Liver (tissue), 9 donors: ENCODE results near the gene CIAO3. TPM values are rescaled to one million over a fixed set of nuclear protein-coding genes. Genes with fewer than 3 reads are reported as not detected.

Source experiments
- DNase-seq: peaks from one replicate; pipeline ENCODE4 v3.0.0-alpha.2; 2017; ENCODE audit warnings: low spot score
- H3K27ac ChIP-seq, 2 donors: one replicate each; pipeline ENCODE4 v1.7.0; 2013; ENCODE audit warnings: inconsistent platforms in 2 of 2, low read length in 2 of 2, control low read depth in 1 of 2, low read depth in 1 of 2, mild to moderate bottlenecking in 1 of 2
- H3K27me3 ChIP-seq, 4 donors: one replicate each; pipeline versions ENCODE4 v1.6.1 to v1.7.0; 2013; ENCODE audit warnings: low read length in 3 of 4, inconsistent platforms in 1 of 4, mild to moderate bottlenecking in 1 of 4, moderate library complexity in 1 of 4; ENCODE audit not compliant: control insufficient read depth in 4 of 4, insufficient read depth in 4 of 4
- H3K36me3 ChIP-seq, 4 donors: one replicate each; pipeline versions ENCODE4 v1.6.1 to v1.7.0; 2013; ENCODE audit warnings: low read length in 3 of 4, mild to moderate bottlenecking in 3 of 4, low read depth in 1 of 4, moderate library complexity in 1 of 4; ENCODE audit not compliant: control insufficient read depth in 4 of 4, insufficient read depth in 3 of 4
- H3K4me1 ChIP-seq, 4 donors: one replicate each; pipeline versions ENCODE4 v1.6.1 to v1.7.0; 2013; ENCODE audit warnings: low read length in 3 of 4, mild to moderate bottlenecking in 3 of 4, moderate library complexity in 1 of 4; ENCODE audit not compliant: control insufficient read depth in 4 of 4, insufficient read depth in 4 of 4
- H3K4me3 ChIP-seq, 3 donors: one replicate each; pipeline versions ENCODE4 v1.6.1 to v1.7.0; 2013; ENCODE audit warnings: low read length in 3 of 3, control low read depth in 1 of 3, low read depth in 1 of 3, mild to moderate bottlenecking in 1 of 3
- H3K9ac ChIP-seq, 2 donors: one replicate each; pipeline ENCODE4 v1.7.0; 2013; ENCODE audit warnings: low read length in 2 of 2, mild to moderate bottlenecking in 2 of 2, moderate library complexity in 2 of 2, control low read depth in 1 of 2, low read depth in 1 of 2
- H3K9me3 ChIP-seq, 4 donors: one replicate each; pipeline versions ENCODE4 v1.6.1 to v1.7.0; 2013; ENCODE audit warnings: low read length in 3 of 4; ENCODE audit not compliant: control insufficient read depth in 4 of 4
- EGR1 ChIP-seq, 2 donors: IDR thresholded peaks; 2 replicates each; pipeline ENCODE4 v1.6.1; 2016 to 2018; ENCODE audit warnings: antibody characterized with exemption in 2 of 2, low read depth in 2 of 2
- FOXA1 ChIP-seq: IDR thresholded peaks from 2 replicates; pipeline ENCODE4 v1.6.1; 2016; ENCODE audit warnings: antibody characterized with exemption
- FOXA2 ChIP-seq: IDR thresholded peaks from 2 replicates; pipeline ENCODE4 v1.6.1; 2016; ENCODE audit warnings: antibody characterized with exemption
- GABPA ChIP-seq, 2 donors: IDR thresholded peaks in 1 of 2; conservative IDR thresholded peaks in 1 of 2; 2 replicates each; pipeline ENCODE4 v1.6.1; 2016; ENCODE audit warnings: antibody characterized with exemption in 2 of 2, mild to moderate bottlenecking in 1 of 2, moderate library complexity in 1 of 2
- HNF4A ChIP-seq, 2 donors: conservative IDR thresholded peaks; 2 replicates each; pipeline ENCODE4 v1.6.1; 2016; ENCODE audit warnings: antibody characterized with exemption in 2 of 2, mild to moderate bottlenecking in 2 of 2
- HNF4G ChIP-seq: IDR thresholded peaks from 2 replicates; pipeline ENCODE4 v1.6.1; 2016; ENCODE audit warnings: antibody characterized with exemption
- JUND ChIP-seq, 2 donors: IDR thresholded peaks; 2 replicates each; pipeline ENCODE4 v1.6.1; 2016; ENCODE audit warnings: antibody characterized with exemption in 2 of 2
- NR2F2 ChIP-seq: IDR thresholded peaks from 2 replicates; pipeline ENCODE4 v1.6.1; 2016; ENCODE audit warnings: antibody characterized with exemption
- RAD21 ChIP-seq, 2 donors: IDR thresholded peaks; 2 replicates each; pipeline ENCODE4 v1.6.1; 2016; ENCODE audit warnings: antibody characterized with exemption in 2 of 2, mild to moderate bottlenecking in 2 of 2
- RXRA ChIP-seq, 2 donors: IDR thresholded peaks; 2 replicates each; pipeline ENCODE4 v1.6.1; 2017 to 2018; ENCODE audit warnings: antibody characterized with exemption in 2 of 2, mild to moderate bottlenecking in 1 of 2
- SP1 ChIP-seq: IDR thresholded peaks from 2 replicates; pipeline ENCODE4 v1.6.1; 2018; ENCODE audit warnings: antibody characterized with exemption, mild to moderate bottlenecking
- TAF1 ChIP-seq: conservative IDR thresholded peaks from 2 replicates; pipeline ENCODE4 v1.6.1; 2016; ENCODE audit warnings: antibody characterized with exemption, mild to moderate bottlenecking
- YY1 ChIP-seq: IDR thresholded peaks from 2 replicates; pipeline ENCODE4 v1.6.1; 2016; ENCODE audit warnings: antibody characterized with exemption, mild to moderate bottlenecking
- WGBS: extraction: QIAGEN DNeasy Blood & Tissue Kit; methylation state at CpG from one replicate; pipeline ENCODE4 v1.1.7; 2013; 5-methylcytosine and 5-hydroxymethylcytosine counted together
- polyA plus RNA-seq, 2 donors: library from polyadenylated mRNA; stranded (reverse) in 1 of 2; unstranded in 1 of 2; fragments of 200-250 nt in 1 of 2; fragments of >200 nt in 1 of 2; fragmentation: Nextera tagmentation in 1 of 2; extraction: Ambion mirVana in 1 of 2; gene quantifications; one replicate each; pipeline versions ENCODE4 v1.2.1 to v1.2.3, GENCODE V29; 2013 to 2015
- total RNA-seq, 2 donors: library from RNA; depleted of rRNA; stranded (reverse); fragments of >200 nt; gene quantifications; one replicate each; pipeline ENCODE4 v1.2.3, GENCODE V29; 2014
- TF ChIP-seq, protein P1 (sequence below): IDR thresholded peaks from 2 replicates; pipeline ENCODE4 v1.6.1; 2016; ENCODE audit warnings: antibody characterized with exemption
- TF ChIP-seq, protein P2 (sequence below): IDR thresholded peaks from 2 replicates; pipeline ENCODE4 v1.6.1; 2016; ENCODE audit warnings: antibody characterized with exemption
- TF ChIP-seq, protein P3 (sequence below): IDR thresholded peaks from 2 replicates; pipeline ENCODE4 v1.6.1; 2016; ENCODE audit warnings: antibody characterized with exemption, mild to moderate bottlenecking
- TF ChIP-seq, protein P4 (sequence below): IDR thresholded peaks from 2 replicates; pipeline ENCODE4 v1.6.1; 2016; ENCODE audit warnings: antibody characterized with exemption
- TF ChIP-seq, protein P5 (sequence below): fragments of 150-350 bp; IDR thresholded peaks from 2 replicates; pipeline ENCODE4 v1.5.1; 2017; ENCODE audit warnings: improper control_type of control experiment, low read depth, low read length; ENCODE audit not compliant: missing input control
- donor health status: healthy.
- donor health status: healthy.
- donor health status: healthy.
- donor health status: healthy.
- donor health status: healthy.

The CIAO3 gene
- total and polyA plus RNA-seq, 4 donors = 13.2 to 24.3 (median 16.5) TPM

GRCh38 chr16:718389-718788, 22.4 kb downstream of the CIAO3 start:
- no peak for TF ChIP-seq RXRA (IDR thresholded peaks at IDR 0.05)
- no peak for TF ChIP-seq HNF4A (conservative IDR thresholded peaks at IDR 0.05)
- TF ChIP-seq, protein P1, sequence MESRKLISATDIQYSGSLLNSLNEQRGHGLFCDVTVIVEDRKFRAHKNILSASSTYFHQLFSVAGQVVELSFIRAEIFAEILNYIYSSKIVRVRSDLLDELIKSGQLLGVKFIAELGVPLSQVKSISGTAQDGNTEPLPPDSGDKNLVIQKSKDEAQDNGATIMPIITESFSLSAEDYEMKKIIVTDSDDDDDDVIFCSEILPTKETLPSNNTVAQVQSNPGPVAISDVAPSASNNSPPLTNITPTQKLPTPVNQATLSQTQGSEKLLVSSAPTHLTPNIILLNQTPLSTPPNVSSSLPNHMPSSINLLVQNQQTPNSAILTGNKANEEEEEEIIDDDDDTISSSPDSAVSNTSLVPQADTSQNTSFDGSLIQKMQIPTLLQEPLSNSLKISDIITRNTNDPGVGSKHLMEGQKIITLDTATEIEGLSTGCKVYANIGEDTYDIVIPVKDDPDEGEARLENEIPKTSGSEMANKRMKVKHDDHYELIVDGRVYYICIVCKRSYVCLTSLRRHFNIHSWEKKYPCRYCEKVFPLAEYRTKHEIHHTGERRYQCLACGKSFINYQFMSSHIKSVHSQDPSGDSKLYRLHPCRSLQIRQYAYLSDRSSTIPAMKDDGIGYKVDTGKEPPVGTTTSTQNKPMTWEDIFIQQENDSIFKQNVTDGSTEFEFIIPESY = no peak
- TF ChIP-seq, protein P2, sequence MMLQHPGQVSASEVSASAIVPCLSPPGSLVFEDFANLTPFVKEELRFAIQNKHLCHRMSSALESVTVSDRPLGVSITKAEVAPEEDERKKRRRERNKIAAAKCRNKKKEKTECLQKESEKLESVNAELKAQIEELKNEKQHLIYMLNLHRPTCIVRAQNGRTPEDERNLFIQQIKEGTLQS = no peak
- TF ChIP-seq YY1 = no peak
- TF ChIP-seq FOXA2 = no peak
- TF ChIP-seq NR2F2 = no peak
- TF ChIP-seq RAD21 (IDR thresholded peaks at IDR 0.05) = no peak
- TF ChIP-seq SP1 = no peak
- no peak for TF ChIP-seq HNF4G
- TF ChIP-seq, protein P3, sequence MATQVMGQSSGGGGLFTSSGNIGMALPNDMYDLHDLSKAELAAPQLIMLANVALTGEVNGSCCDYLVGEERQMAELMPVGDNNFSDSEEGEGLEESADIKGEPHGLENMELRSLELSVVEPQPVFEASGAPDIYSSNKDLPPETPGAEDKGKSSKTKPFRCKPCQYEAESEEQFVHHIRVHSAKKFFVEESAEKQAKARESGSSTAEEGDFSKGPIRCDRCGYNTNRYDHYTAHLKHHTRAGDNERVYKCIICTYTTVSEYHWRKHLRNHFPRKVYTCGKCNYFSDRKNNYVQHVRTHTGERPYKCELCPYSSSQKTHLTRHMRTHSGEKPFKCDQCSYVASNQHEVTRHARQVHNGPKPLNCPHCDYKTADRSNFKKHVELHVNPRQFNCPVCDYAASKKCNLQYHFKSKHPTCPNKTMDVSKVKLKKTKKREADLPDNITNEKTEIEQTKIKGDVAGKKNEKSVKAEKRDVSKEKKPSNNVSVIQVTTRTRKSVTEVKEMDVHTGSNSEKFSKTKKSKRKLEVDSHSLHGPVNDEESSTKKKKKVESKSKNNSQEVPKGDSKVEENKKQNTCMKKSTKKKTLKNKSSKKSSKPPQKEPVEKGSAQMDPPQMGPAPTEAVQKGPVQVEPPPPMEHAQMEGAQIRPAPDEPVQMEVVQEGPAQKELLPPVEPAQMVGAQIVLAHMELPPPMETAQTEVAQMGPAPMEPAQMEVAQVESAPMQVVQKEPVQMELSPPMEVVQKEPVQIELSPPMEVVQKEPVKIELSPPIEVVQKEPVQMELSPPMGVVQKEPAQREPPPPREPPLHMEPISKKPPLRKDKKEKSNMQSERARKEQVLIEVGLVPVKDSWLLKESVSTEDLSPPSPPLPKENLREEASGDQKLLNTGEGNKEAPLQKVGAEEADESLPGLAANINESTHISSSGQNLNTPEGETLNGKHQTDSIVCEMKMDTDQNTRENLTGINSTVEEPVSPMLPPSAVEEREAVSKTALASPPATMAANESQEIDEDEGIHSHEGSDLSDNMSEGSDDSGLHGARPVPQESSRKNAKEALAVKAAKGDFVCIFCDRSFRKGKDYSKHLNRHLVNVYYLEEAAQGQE = no peak
- TF ChIP-seq JUND (IDR thresholded peaks at IDR 0.05) = no peak
- TF ChIP-seq, protein P4, sequence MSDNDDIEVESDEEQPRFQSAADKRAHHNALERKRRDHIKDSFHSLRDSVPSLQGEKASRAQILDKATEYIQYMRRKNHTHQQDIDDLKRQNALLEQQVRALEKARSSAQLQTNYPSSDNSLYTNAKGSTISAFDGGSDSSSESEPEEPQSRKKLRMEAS = no peak
- TF ChIP-seq FOXA1 = no peak
- no peak for TF ChIP-seq EGR1 (IDR thresholded peaks at IDR 0.05; ENCODE audit: low read depth in 2 of 2)
- TF ChIP-seq TAF1 = no peak
- TF ChIP-seq, protein P5, sequence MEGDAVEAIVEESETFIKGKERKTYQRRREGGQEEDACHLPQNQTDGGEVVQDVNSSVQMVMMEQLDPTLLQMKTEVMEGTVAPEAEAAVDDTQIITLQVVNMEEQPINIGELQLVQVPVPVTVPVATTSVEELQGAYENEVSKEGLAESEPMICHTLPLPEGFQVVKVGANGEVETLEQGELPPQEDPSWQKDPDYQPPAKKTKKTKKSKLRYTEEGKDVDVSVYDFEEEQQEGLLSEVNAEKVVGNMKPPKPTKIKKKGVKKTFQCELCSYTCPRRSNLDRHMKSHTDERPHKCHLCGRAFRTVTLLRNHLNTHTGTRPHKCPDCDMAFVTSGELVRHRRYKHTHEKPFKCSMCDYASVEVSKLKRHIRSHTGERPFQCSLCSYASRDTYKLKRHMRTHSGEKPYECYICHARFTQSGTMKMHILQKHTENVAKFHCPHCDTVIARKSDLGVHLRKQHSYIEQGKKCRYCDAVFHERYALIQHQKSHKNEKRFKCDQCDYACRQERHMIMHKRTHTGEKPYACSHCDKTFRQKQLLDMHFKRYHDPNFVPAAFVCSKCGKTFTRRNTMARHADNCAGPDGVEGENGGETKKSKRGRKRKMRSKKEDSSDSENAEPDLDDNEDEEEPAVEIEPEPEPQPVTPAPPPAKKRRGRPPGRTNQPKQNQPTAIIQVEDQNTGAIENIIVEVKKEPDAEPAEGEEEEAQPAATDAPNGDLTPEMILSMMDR = no peak
- TF ChIP-seq GABPA (IDR thresholded peaks at IDR 0.05 in 1 of 2, conservative IDR thresholded peaks at IDR 0.05 in 1 of 2) = no peak
- WGBS = 88% methylated on average over 9 of the region's 9 CpGs
- Histone ChIP-seq H3K27me3 (no peaks in the 10 kb centered on the region), H3K4me3 (no peak overlapping the region), H3K9me3 (no peaks in the 10 kb centered on the region), H3K4me1 (peaks cover 25 to 46% (median 37%) of the 10 kb centered on the region in 4 donors), H3K36me3 (peaks cover 0 to 2% (median 0%) of the 10 kb centered on the region in 4 donors), H3K27ac (no peak overlapping the region), H3K9ac (no peak overlapping the region)
- no peak for DNase-seq
